Measurements from ENCODE around the gene PDCD10.

The PDCD10 gene

GRCh38 chr3:167734498-167735232, at the start of gene PDCD10:
PDCD10 (minus strand) TSS chr3:167734892; CDS start chr3:167720157, 14,735 bp downstream.
- peak; percentile 89 for DNase-seq (ENCODE audit: low spot score)

DNA sequence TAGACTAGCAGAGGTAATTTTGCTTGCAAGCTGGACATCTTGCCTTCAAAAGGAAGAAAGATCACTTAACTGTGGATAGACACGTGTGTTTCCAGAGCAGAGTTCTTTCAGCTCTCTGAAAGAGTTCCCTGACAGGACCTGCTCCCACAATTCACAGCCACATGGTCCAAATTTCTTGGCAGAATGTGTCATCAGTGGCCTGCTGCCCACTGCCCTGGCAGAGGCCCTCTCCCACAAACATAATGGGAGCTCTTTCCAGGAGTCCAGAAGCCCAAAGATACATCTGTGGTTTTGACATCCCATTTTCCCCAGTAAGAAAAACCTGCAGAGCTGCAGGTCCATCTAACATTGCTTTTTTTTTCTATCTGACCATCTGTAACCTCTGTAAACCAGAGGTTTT, 49.1 kb upstream of the PDCD10 start:
- no peak for DNase-seq (ENCODE audit: low spot score)

GRCh38 chr3:167780214-167780883, 45.7 kb upstream of the PDCD10 start:
- no peak for DNase-seq (ENCODE audit: low spot score)

DNA sequence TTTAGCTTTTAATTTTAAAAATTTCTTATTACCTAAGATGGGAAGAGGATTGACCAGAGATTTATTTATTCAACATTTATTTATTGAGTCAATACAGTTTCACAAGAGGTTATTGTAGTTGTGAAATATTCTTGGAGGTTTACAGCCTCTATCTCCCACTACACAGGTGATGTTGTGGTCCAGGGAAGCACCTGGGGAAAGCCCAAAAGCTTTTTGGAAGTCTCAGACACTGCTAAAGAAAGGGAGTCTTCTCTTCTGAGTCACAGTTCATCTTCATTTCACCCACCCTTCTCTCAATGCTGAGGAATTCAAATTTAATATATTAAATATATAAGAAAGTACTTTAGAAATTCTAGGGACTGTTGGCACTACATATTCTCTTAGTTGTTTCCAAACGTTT, 42.7 kb upstream of the PDCD10 start:
- no peak for DNase-seq (ENCODE audit: low spot score)

- DNase-seq (ENCODE audit: low spot score): no peak
Observed at GRCh38 chr3:167776066-167776685, 41.5 kb upstream of the PDCD10 start.

- DNase-seq (ENCODE audit: low spot score): peak; percentile 13
Observed at GRCh38 chr3:167773584-167773983, 38.9 kb upstream of the PDCD10 start.

DNA sequence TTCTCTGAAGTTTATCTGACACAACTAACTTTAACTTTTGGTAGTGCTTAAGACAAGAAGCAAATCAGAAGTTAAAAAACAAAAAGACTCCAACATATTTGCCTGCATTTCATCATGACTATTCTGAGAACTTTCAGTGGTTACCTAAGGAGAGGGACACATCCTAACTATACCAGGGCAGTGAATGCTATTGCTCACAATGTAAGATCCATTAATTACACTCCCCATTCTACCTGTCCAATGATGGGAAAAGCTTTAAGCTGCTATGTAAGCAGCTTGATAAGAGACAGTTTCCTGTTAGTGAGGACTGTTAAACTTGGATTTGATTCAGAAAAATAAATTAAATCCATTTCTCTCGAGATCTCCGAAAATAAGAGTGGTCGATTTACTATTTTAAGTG, 38.3 kb upstream of the PDCD10 start:
- no peak for DNase-seq (ENCODE audit: low spot score)

GRCh38 chr3:167762296-167762695, 27.6 kb upstream of the PDCD10 start:
- peak; percentile 4 for DNase-seq (ENCODE audit: low spot score)

- DNase-seq (ENCODE audit: low spot score): no peak
Observed at GRCh38 chr3:167761302-167761701, 26.6 kb upstream of the PDCD10 start.

GRCh38 chr3:167754049-167754448, 19.4 kb upstream of the PDCD10 start:
- no peak for DNase-seq (ENCODE audit: low spot score)

- DNase-seq (ENCODE audit: low spot score): peak; percentile 10
Observed at GRCh38 chr3:167750272-167750971, 15.7 kb upstream of the PDCD10 start.

DNA sequence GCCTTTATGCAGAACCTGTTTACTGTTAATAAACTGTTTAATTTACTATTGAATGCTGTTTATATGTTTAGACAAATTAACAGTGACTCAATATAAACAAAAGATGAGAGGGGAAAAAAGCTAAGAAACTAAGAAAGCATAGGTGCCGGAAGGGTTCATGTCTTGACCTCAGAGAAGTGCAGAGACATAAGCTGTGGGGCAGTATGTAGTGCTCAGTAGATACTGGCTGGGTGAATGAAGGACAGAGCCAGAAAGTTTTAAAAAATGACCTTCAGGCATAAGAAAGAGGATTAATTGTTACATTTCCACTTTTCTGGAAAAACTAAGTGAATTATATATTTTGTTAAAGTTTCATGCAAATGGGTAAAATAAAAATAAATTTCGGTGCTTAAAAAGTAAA, 15.0 kb upstream of the PDCD10 start:
- DNase-seq (ENCODE audit: low spot score): no peak

DNA sequence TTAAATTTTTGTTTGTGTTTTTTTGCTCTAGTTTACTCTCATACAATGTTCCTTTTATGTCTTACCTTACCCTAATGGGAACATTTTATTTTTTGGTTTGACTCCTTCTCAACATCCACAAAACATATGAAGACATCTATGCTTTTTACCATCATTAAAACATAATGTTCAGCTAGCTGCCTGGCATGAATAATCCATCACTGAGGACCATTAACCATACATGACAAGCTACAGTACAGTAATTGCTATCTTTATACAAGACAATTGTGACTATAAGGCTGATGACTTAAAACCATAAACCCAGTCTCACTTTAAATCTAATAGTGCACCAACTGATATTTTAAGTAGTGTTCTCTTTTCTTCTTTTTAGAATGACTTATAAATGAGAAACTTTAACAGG, 14.5 kb upstream of the PDCD10 start:
- DNase-seq (ENCODE audit: low spot score): no peak

DNA sequence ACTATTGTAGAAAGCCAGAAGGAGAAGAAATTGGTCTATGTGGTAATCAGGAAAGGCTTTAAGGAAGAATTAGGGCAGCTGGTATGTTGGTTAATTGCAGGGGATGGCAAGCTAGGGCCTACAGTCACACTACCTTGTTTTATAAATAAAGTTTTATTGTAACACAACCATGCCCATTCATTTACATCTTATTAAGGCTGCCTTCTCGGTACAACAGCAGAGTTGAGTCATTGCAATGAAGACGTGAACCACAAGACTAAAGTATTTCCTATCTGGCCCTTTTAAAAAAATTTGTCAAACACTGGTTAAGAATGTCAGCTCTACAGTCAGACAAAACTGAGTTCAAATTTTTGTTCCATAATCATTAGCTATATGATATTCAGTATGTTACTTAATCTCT, 9.1 kb upstream of the PDCD10 start:
- no peak for DNase-seq (ENCODE audit: low spot score)

DNA sequence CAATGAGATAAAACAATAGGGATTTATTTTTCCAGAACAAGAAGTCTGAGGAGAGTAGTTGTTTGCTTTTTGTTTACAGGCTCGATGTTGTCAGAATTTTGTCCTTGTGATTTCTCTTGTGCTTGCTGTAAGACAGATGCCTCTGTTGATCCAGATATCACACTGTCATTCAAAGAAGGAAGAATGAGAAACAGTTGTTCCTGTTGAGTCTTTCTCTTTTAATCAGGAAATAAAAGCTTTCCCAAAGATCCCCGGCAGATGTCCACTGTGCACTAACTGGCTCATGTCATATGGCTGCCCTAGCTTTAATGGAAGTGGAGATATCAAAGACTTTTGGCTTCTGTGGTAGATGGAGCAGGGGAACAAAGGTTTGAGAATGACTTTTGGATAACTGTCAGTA, 7.6 kb upstream of the PDCD10 start:
- no peak for DNase-seq (ENCODE audit: low spot score)

- peak; percentile 44 for DNase-seq (ENCODE audit: low spot score)
Observed at GRCh38 chr3:167740961-167741587, 6.4 kb upstream of the PDCD10 start.

DNA sequence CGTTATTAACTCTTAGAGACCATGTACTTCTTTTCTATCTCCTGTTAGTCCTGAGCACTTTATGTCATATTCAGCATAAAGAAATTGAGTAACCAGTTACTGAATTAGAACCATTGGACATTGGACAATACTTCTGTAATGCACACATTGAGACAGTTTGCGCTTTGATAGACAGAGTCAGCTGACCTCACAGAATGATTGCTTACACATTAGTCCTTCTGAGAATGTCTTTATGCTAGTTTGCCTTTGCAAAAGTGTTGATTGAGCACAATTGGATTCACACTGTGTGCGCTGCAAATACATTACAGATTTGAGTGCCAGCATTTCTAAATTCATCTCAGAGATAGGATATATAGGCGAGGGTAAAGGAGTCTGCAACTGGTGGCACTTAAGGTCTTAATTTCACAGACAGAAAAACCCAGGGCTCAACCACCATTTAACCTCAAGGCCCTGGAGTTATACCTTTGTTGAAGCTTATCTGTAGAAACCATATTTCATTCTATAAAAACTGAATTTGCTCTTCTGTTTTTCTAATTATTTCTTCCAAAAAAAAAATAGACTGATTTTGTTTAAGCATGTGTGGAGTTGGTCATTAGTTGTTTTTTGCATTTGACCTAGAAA, 4.6 kb upstream of the PDCD10 start:
- no peak for DNase-seq (ENCODE audit: low spot score)

DNA sequence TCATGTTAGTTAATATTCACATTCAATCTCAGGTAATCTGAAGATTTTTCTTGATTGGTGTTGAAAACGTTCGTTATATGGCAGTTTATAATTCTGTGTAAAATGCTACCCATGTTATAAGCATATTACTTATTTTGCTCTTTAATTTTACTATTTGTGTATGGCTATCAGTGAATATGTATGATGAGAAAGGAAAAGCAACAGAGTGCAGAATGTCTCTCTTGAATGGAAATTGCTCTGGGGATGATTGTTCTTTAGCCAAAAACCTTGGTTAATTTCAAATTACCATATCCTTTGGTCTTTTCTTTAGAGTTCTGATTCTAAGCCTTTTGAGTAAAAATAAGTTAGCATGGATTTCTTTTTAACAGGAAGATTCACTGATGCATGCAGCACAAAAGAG, 3.3 kb upstream of the PDCD10 start:
- no peak for DNase-seq (ENCODE audit: low spot score)

- no peak for DNase-seq (ENCODE audit: low spot score)
Observed at GRCh38 chr3:167736997-167737396, 2.3 kb upstream of the PDCD10 start.

DNA sequence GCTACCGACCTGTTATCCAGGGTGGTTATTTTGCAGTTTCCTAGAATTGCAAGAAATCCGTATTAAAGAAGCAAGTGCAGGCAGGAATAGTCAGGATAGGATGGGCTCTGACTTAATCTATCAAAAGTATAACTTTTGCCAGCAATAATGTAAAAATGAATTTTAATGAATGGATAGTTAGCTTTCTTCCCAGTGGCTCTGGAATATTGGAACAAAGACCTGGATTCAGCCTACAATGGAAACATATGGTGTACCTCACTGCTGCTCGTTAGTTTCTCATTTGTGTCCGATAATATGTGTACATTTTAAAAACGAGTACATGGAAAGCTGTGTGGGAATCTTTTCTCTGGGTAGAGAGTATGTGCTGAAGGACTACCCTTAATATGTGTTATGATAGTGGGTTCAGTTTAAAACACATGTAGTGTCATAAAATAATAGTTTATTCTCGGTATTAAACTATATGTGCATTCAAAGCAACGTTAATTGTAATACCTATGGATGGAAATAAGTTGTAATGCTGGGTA, 1.6 kb upstream of the PDCD10 start:
- DNase-seq (ENCODE audit: low spot score): no peak

Data from germinal center (tissue), 1 donor.